Sigmoid colon (tissue), 7 donors: ENCODE results near the gene MT4. TPM values are rescaled to one million over a fixed set of nuclear protein-coding genes. Genes with fewer than 3 reads are reported as not detected.

Experiments used
- DNase-seq: peaks from one replicate; pipeline ENCODE4 v3.0.0-alpha.2; 2019
- H3K27ac ChIP-seq, 4 donors: fragments of 200-600 bp; sonication (generic); one replicate each; pipeline ENCODE4 v1.5.1; 2016 to 2019; ENCODE audit warnings: mild to moderate bottlenecking in 1 of 4
- H3K27me3 ChIP-seq, 3 donors: fragments of 200-600 bp; sonication (generic); one replicate each; pipeline ENCODE4 v1.5.1; 2019; ENCODE audit warnings: mild to moderate bottlenecking in 1 of 3
- H3K36me3 ChIP-seq, 4 donors: fragments of 200-600 bp; sonication (generic); one replicate each; pipeline ENCODE4 v1.5.1; 2016 to 2019
- H3K4me1 ChIP-seq, 4 donors: fragments of 200-600 bp; sonication (generic); one replicate each; pipeline ENCODE4 v1.5.1; 2017 to 2019
- H3K4me3 ChIP-seq, 4 donors: fragments of 200-600 bp; sonication (generic); one replicate each; pipeline ENCODE4 v1.5.1; 2017 to 2019; ENCODE audit warnings: mild to moderate bottlenecking in 2 of 4, moderate library complexity in 1 of 4
- H3K9me3 ChIP-seq, 4 donors: fragments of 200-600 bp in 3 of 4; sonication (generic) in 3 of 4; one replicate each; pipeline versions ENCODE4 v1.5.1 to v1.6.1; 2013 to 2019
- CTCF ChIP-seq, 4 experiments: fragments of 450-650 bp in 3 of 4; fragments of 200-600 bp in 1 of 4; IDR thresholded peaks; one replicate each; pipeline ENCODE4 v1.5.1; 2016 to 2019; ENCODE audit warnings: antibody characterized with exemption in 4 of 4, mild to moderate bottlenecking in 3 of 4, moderate library complexity in 2 of 4
- EP300 ChIP-seq, 4 donors: sonication (generic); formaldehyde crosslinking; IDR thresholded peaks; one replicate each; pipeline ENCODE4 v1.6.1; 2017; ENCODE audit warnings: antibody characterized with exemption in 4 of 4
- POLR2A ChIP-seq, 2 donors: fragments of 450-650 bp; IDR thresholded peaks; one replicate each; pipeline ENCODE4 v1.6.1; 2016; ENCODE audit warnings: antibody characterized with exemption in 2 of 2, mild to moderate bottlenecking in 2 of 2, moderate library complexity in 2 of 2
- POLR2AphosphoS5 ChIP-seq, 4 donors: sonication (generic); formaldehyde crosslinking; IDR thresholded peaks; one replicate each; pipeline ENCODE4 v1.6.1; 2017; ENCODE audit warnings: antibody characterized with exemption in 4 of 4
- WGBS, 2 donors: extraction: QIAGEN DNeasy Blood & Tissue Kit; methylation state at CpG; one replicate each; pipeline ENCODE4 v1.1.7; 2013; 5-methylcytosine and 5-hydroxymethylcytosine counted together
- intact Hi-C: fragments of 100-400 bp; cut with DNase I; formaldehyde crosslinking; loops from one replicate; pipeline ENCODE4 v1.15.1; 2023
- polyA plus RNA-seq, 3 donors: library from polyadenylated mRNA; stranded (reverse); fragments of 200-250 nt; gene quantifications; one replicate each; pipeline ENCODE4 v1.2.3, GENCODE V29; 2013
- total RNA-seq, 4 donors: library from RNA; depleted of rRNA; stranded (reverse); fragments of >200 nt; gene quantifications; one replicate each; pipeline ENCODE4 v1.1.0, GENCODE V29; 2016
- donor health status: healthy with polysubstance abuse.
- donor health status: Bipolar disorder and iron deficiency.
- donor health status: healthy.

The MT4 gene
- total RNA-seq: not detected
- not detected for polyA plus RNA-seq

GRCh38 chr16:56564793-56565477 is at the start of gene MT4:
TSS of gene MT4 (plus strand) at chr16:56565073. CDS start at chr16:56565129, 56 bp downstream.
- WGBS, 2 donors: 80 to 83% methylated on average over 12 of the region's 12 CpGs
- no peak for DNase-seq
- Histone ChIP-seq H3K4me3 (no peak within 1 kb of the TSS), H3K27me3 (peaks cover 0 to 3% (median 0%) of the 10 kb centered on the region in 3 donors), H3K9me3 (no peaks in the 10 kb centered on the region), H3K36me3 (no peaks in the 10 kb centered on the region), H3K27ac (no peak within 1 kb of the TSS), H3K4me1 (no peaks in the 10 kb centered on the region)
- TF ChIP-seq CTCF (IDR thresholded peaks at IDR 0.05) (no peak), EP300 (IDR thresholded peaks at IDR 0.05) (no peak), POLR2A (IDR thresholded peaks at IDR 0.05) (no peak), POLR2AphosphoS5 (IDR thresholded peaks at IDR 0.05) (no peak)
- intact Hi-C loops: no loop called here

- TF ChIP-seq POLR2AphosphoS5 (IDR thresholded peaks at IDR 0.05) (no peak), CTCF (IDR thresholded peaks at IDR 0.05) (no peak), EP300 (IDR thresholded peaks at IDR 0.05) (no peak), POLR2A (IDR thresholded peaks at IDR 0.05) (no peak)
- H3K4me1 ChIP-seq: peaks cover 0 to 51% (median 24%) of the 10 kb centered on the region in 4 donors
Observed at GRCh38 chr16:56515665-56516064, 49.2 kb upstream of the MT4 start.

GRCh38 chr16:56517206-56517605 is 47.7 kb upstream of the MT4 start:
- Histone ChIP-seq H3K4me3 (no peak overlapping the region), H3K9me3 (no peaks in the 10 kb centered on the region), H3K4me1 (peaks cover 0 to 51% (median 25%) of the 10 kb centered on the region in 4 donors), H3K27ac (peak overlapping the region in 1 of 4 donors; percentile 29), H3K36me3 (peaks cover 0 to 8% (median 0%) of the 10 kb centered on the region in 4 donors), H3K27me3 (no peaks in the 10 kb centered on the region)
- 94 to 95% methylated on average over 2 of the region's 2 CpGs for WGBS, 2 donors
- DNase-seq: no peak
- intact Hi-C loops: no loop called here
- TF ChIP-seq POLR2AphosphoS5 (IDR thresholded peaks at IDR 0.05) (no peak), POLR2A (IDR thresholded peaks at IDR 0.05) (no peak), EP300 (IDR thresholded peaks at IDR 0.05) (no peak), CTCF (IDR thresholded peaks at IDR 0.05) (no peak)

More at GRCh38 chr16:56515665-56516064, 49.2 kb upstream of the MT4 start:
- Histone ChIP-seq H3K27ac (peak overlapping the region in 2 of 4 donors; percentile 21 to 29), H3K4me3 (no peak overlapping the region), H3K36me3 (peaks cover 0 to 16% (median 0%) of the 10 kb centered on the region in 4 donors), H3K27me3 (no peaks in the 10 kb centered on the region), H3K9me3 (no peaks in the 10 kb centered on the region)
- 82 to 84% methylated on average over 6 of the region's 6 CpGs for WGBS, 2 donors
- intact Hi-C loops: loop anchor here (2.0 kb wide), 1 partner anchor 85 kb away; no protein-coding TSS in a partner anchor
- DNase-seq: no peak

- H3K4me1 ChIP-seq: peaks cover 0 to 51% (median 25%) of the 10 kb centered on the region in 4 donors
- H3K27ac ChIP-seq: peak overlapping the region in 2 of 4 donors; percentile 87 to 95
- intact Hi-C loops: no loop called here
- no peaks in the 10 kb centered on the region for H3K36me3 ChIP-seq
- H3K4me3 ChIP-seq: peak overlapping the region in 1 of 4 donors; percentile 93
- no peaks in the 10 kb centered on the region for H3K9me3 ChIP-seq
- WGBS, 2 donors: 54 to 81% methylated on average over 7 of the region's 7 CpGs
- TF ChIP-seq CTCF (IDR thresholded peaks at IDR 0.05) (no peak), POLR2A (IDR thresholded peaks at IDR 0.05) (no peak), POLR2AphosphoS5 (IDR thresholded peaks at IDR 0.05) (no peak), EP300 (IDR thresholded peaks at IDR 0.05) (no peak)
- no peak for DNase-seq
- no peaks in the 10 kb centered on the region for H3K27me3 ChIP-seq
Observed at GRCh38 chr16:56518425-56518824, 46.4 kb upstream of the MT4 start.
